IMR-90 (cell line): ENCODE results near the gene SCYL3.

Source experiments
- CEBPB ChIP-seq: IDR thresholded peaks from 2 replicates; pipeline ENCODE4 v1.6.1; 2012; ENCODE audit warnings: low read depth, low read length, improper control_type of control experiment
- CHD1 ChIP-seq: IDR thresholded peaks from 2 replicates; pipeline ENCODE4 v1.6.1; 2012; ENCODE audit warnings: low read depth, low read length, improper control_type of control experiment
- MAZ ChIP-seq: IDR thresholded peaks from 2 replicates; pipeline ENCODE4 v1.6.1; 2012; ENCODE audit warnings: low read depth, mild to moderate bottlenecking, low read length, improper control_type of control experiment, moderate library complexity, borderline replicate concordance
- POLR2A ChIP-seq: IDR thresholded peaks from 2 replicates; pipeline ENCODE4 v1.6.1; 2012; ENCODE audit warnings: mild to moderate bottlenecking, low read depth, low read length
- RCOR1 ChIP-seq: IDR thresholded peaks from 2 replicates; pipeline ENCODE4 v1.6.1; 2012; ENCODE audit warnings: mild to moderate bottlenecking, low read length, improper control_type of control experiment; ENCODE audit not compliant: insufficient replicate concordance
- TF ChIP-seq, protein P1 (sequence below): conservative IDR thresholded peaks from 2 replicates; pipeline ENCODE4 v1.5.1; 2012; ENCODE audit warnings: mild to moderate bottlenecking, low read depth, low read length, improper control_type of control experiment

GRCh38 chr1:169848456-169848855 lies 45.2 kb downstream of the SCYL3 start:
- TF ChIP-seq, protein P1, sequence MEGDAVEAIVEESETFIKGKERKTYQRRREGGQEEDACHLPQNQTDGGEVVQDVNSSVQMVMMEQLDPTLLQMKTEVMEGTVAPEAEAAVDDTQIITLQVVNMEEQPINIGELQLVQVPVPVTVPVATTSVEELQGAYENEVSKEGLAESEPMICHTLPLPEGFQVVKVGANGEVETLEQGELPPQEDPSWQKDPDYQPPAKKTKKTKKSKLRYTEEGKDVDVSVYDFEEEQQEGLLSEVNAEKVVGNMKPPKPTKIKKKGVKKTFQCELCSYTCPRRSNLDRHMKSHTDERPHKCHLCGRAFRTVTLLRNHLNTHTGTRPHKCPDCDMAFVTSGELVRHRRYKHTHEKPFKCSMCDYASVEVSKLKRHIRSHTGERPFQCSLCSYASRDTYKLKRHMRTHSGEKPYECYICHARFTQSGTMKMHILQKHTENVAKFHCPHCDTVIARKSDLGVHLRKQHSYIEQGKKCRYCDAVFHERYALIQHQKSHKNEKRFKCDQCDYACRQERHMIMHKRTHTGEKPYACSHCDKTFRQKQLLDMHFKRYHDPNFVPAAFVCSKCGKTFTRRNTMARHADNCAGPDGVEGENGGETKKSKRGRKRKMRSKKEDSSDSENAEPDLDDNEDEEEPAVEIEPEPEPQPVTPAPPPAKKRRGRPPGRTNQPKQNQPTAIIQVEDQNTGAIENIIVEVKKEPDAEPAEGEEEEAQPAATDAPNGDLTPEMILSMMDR, result no peak
- TF ChIP-seq MAZ, result no peak
- TF ChIP-seq RCOR1, result no peak
- no peak for TF ChIP-seq POLR2A
- TF ChIP-seq CHD1, result no peak
- TF ChIP-seq CEBPB, result no peak
